HG03439 (cell line): Measurements from ENCODE around the gene PRLR.
"Not testable (repeated sequence)": the region's sequence is repeated elsewhere in the genome, so short reads cannot be mapped to it uniquely, and the experiment has no call there.

Experiments used
- ATAC-seq: cut with Tn5 transposase; IDR thresholded peaks from one replicate; pipeline ENCODE4 v1.9.1; 2021; ENCODE audit warnings: mild to moderate bottlenecking, moderate library complexity; ENCODE audit not compliant: unreplicated experiment

Gene PRLR

DNA sequence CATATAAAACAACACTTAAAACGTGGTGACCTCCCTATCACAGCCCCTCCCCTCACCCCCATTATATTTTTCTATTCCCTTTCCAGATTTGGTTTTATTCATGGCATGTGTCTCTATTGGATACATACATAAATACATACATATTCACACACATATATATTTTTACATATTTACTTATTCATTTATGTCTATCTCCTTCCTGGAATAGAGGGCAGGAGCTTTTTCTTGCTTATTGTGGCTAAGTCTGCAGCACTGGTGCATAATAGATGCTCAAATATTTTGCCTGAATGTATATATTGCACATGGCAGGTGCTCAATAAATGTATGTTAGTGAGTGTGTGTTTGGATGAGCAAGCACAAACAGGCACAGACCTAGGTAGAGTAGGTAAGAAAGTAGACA lies 185.0 kb downstream of the PRLR start:
- ATAC-seq = no peak

- no peak for ATAC-seq
These were observed 185.6 kb downstream of the PRLR start for GRCh38 chr5:35044649-35045048.

GRCh38 chr5:35042781-35043180 lies 187.5 kb downstream of the PRLR start:
- no peak for ATAC-seq

DNA sequence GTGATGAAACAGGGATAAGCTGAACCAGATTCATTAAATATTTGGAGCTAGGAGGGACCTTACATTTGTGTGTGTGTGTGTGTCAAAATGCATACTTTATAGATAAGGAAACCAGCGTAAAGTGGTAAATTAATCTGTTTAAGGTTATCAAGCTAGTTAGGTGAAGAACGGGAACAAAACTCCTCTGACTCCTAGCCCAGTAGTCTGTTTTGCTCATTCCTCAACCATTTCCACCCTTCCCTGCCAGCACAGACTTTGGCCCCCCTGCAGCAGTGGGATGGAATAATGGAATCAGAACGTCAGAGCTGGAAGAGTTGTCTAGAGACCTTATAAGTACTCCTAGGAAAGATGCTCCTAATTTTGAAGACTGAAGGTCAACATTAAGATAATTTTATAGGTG lies 189.0 kb downstream of the PRLR start:
- no peak for ATAC-seq

GRCh38 chr5:35038891-35039290 lies 191.4 kb downstream of the PRLR start:
- ATAC-seq = no peak

- no peak for ATAC-seq
These were observed 193.8 kb downstream of the PRLR start for GRCh38 chr5:35036536-35036935.

DNA sequence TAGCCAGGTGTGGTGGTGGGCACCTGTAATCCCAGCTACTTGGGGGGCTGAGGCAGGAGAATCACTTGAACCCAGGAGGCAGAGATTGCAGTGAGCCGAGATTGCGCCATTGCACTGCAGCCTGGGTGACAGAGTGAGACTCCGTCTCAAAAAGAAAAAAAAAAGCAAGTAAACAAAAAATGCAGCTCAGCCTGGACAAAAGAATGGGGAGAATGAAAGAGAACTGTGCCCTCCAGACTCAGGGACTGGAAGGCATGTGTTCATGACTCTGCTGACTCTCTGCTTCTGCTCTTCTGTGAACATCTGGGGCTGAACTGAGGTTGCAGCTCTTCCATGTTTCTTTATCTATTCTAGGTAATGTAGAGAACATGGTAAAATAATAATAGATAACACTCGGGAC lies 194.4 kb downstream of the PRLR start:
- not testable (repeated sequence) for ATAC-seq

- no peak for ATAC-seq
These were observed 195.0 kb downstream of the PRLR start for GRCh38 chr5:35035271-35035670.

- ATAC-seq = no peak
These were observed 197.9 kb downstream of the PRLR start for GRCh38 chr5:35032356-35032755.

DNA sequence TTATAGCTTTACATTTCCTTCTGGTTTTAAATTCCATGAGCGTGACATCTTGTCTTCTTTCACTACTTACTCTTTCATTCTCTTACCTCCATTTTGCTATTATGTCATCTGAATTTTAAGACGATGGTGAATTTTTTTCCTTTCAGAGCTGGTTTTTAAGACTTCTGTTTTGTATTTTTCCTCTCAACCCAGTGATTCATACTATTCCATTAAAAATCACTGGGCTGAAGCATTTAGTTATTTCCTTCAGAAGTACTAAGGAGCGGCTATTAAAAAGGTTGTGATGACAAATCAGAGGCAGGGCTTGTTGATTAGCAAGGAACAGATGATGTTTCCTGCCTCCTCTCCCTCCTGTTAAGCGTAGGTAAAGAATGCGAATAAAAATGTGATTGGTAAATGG lies 199.0 kb downstream of the PRLR start:
- no peak for ATAC-seq

GRCh38 chr5:35030426-35031100 lies 199.7 kb downstream of the PRLR start:
- no peak for ATAC-seq

DNA sequence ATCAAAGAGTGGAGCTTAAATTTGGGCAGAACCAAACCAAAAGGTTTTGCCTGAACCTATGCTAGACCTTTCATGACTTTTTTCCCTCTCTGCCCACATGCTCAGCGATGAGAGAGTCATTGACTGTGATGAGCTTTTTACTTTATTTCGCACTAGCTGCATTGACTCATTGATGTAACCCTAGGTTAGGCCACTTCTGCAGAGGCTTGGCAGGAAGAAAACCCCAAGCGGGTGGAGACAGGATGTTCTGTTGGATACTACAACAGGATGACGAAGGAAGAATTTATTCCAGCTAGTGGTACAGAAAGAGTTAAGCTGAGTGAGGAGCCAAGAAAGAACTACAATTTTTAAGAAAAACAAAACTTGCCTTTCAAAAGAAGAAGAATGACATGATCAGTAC lies 201.0 kb downstream of the PRLR start:
- no peak for ATAC-seq

GRCh38 chr5:35026941-35027340 lies 203.3 kb downstream of the PRLR start:
- no peak for ATAC-seq

- ATAC-seq = no peak
These were observed 203.9 kb downstream of the PRLR start for GRCh38 chr5:35026280-35026840.

- no peak for ATAC-seq
These were observed 205.3 kb downstream of the PRLR start for GRCh38 chr5:35024911-35025510.

DNA sequence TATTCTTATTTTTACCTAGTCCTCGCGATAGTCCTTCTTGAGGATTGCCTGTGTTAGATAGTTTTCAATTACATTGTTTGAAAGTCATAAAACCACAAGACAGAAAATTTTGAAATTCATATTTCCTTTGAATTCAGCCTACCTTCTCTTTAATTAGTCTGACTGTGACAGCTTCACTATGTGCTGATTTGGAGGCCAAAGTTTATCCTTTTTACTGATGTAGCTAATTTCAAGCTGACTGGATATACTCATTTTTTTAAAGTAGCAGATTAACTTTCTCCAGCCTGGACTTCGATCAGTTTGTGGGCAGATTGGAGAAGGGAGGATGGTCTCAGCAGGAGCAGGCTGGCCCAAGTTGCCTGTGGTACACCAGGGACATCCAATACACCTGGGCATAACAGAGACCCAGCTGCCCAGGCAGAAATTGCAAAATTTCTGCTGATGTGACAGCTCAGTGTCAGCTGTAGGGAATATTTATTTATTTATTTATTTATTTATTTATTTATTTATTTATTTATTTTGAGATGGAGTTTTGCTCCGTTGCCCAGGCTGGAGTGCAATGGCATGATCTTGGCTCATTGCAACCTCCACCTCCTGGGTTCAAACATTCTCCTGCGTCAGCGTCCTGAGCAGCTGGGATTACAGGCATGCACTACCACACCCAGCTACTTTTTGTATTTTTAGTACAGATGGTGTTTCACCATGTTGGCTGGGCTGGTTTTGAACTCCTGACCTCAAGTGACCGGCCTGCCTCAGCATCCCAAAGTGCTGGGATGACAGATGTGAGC lies 206.7 kb downstream of the PRLR start:
- no peak for ATAC-seq

DNA sequence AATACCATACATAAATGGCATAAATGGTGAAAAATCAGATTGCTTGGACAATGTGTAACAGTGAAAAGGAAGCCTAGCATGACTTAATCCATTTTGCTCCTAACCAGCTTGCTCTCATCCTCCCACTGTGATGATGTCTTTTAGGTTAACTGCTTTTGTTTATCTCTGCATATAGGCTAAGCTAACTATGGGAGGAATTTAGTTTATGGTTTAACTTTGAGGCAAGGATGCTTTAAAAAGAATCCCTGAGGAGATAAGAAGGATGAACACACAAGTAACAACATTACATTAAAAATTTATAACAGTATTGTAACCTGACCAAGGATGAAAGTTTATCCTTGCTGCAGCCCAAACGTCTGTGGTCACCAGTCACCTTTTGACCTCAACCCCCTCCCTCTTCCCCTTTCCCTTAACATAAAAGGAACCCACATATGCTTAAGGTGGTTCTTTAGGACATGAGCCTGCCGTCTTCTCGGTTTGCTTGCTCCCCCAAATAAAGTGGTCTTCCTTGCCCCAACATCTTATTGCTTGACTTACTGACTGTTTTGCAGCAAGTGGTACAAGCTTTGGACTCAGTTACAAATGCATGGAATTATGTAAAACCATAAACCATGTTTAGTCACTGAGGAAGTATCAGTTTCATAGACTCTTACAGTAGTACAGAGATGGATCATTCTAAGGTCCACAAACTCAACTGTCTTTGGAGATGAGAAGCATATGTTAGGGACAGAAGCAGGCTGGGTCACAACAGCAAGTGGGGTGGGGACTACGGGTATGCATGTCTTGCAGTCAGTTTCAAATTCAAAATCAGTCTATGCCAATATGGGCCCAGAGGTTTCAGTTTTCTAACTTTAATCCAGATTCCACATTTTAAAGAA lies 213.9 kb downstream of the PRLR start:
- ATAC-seq = no peak

DNA sequence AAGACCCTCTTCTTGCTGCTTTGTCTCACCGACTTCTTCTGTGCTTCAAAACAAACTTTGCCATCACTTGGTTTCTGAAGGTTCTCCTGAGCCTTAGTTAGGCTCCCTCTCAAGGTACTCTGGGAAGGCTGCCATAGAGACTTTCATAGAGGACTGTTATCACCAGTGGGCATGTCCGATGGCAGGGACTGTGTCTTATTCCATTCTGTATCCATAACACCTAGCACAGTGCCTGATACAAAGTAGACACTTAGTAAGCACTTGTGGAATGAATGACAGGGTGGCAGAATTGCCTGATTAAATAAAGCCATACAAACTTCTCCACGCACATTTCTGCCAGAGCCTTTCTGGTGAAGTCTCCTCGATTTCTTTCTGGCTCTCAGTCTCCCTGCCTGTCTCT lies 215.2 kb downstream of the PRLR start:
- ATAC-seq = no peak

- no peak for ATAC-seq
These were observed 217.5 kb downstream of the PRLR start for GRCh38 chr5:35012796-35013195.

DNA sequence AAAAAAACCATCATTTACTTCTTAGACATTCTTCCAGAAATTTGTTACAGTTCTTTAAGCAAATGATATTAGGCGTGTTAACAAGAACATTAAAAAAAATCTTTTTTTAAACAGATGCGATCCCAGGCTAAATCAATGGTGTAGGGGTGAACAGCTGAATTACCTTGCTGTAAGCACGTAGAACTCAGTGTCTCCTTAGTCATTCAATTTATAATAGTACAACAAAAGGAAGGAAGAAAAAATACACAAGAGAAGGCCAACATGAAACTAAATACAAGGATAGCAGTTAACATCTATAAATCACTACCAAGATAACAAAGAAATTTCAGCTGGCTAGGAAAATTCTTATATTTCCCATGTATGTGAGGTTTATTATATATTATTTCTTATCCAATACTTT lies 217.9 kb downstream of the PRLR start:
- ATAC-seq = no peak

- no peak for ATAC-seq
These were observed 219.6 kb downstream of the PRLR start for GRCh38 chr5:35010676-35011075.
